ENCODE data around the gene MPLKIP. TPM values are rescaled to one million over a fixed set of nuclear protein-coding genes. Genes with fewer than 3 reads are reported as not detected.

Gene MPLKIP
- total RNA-seq, 1 donor, result 7.8 TPM

DNA sequence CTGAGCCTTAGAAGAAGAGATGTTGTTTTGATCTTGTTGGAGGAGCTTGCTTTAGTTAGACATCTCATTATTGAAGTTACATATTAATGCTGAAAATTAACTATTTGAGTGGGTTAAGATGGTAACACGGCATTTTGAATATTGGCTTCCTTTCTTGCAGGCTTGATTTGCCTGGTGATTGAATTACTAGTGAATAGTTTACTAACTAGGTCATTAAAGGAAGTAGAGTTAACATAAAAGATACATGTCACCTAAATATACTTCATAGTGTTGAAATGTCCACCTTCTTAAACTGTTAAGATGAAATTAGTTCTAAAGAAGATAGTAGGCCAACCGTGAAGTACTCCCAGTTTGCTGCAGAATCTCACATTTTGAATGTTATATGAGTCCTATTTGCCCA, 18.5 kb downstream of the MPLKIP start:
- TF ChIP-seq, protein P1, sequence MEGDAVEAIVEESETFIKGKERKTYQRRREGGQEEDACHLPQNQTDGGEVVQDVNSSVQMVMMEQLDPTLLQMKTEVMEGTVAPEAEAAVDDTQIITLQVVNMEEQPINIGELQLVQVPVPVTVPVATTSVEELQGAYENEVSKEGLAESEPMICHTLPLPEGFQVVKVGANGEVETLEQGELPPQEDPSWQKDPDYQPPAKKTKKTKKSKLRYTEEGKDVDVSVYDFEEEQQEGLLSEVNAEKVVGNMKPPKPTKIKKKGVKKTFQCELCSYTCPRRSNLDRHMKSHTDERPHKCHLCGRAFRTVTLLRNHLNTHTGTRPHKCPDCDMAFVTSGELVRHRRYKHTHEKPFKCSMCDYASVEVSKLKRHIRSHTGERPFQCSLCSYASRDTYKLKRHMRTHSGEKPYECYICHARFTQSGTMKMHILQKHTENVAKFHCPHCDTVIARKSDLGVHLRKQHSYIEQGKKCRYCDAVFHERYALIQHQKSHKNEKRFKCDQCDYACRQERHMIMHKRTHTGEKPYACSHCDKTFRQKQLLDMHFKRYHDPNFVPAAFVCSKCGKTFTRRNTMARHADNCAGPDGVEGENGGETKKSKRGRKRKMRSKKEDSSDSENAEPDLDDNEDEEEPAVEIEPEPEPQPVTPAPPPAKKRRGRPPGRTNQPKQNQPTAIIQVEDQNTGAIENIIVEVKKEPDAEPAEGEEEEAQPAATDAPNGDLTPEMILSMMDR (IDR thresholded peaks at IDR 0.05; ENCODE audit: insufficient read depth, low read depth, low read length), result no peak
- no peak for DNase-seq (ENCODE audit: low read depth)
- H3K4me3 ChIP-seq (ENCODE audit: low read depth, low read length), result no peak overlapping the region

DNA sequence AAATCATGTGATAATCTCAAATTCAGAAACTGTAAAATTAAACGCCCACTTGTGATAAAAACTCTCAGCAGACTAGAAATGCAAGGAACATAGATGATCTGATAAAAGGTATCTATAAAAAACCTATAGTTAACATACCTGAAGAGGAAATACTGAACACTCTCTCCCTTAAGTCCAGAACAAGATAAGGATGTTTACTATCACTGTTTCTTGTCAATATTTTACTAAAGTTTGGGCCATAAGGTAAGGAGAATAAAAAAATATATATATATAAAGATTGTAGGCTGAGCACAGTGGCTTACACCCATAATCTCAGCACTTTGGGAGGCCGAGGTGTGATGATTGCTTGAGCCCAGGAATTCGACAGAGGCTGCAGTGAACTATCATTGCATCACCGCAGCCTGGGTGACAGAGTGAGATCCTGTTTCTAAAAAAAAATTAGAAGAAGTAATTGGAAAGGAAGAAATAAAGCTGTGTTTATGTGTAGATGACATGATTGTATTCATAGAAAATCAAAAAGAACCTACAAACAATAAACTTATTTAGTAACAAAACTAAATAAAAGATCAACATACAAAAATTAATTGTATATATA, 28.4 kb downstream of the MPLKIP start:
- peak; percentile 18 for DNase-seq (ENCODE audit: low read depth)
- no peak overlapping the region for H3K4me3 ChIP-seq (ENCODE audit: low read depth, low read length)
- TF ChIP-seq, protein P1 (IDR thresholded peaks at IDR 0.05; ENCODE audit: insufficient read depth, low read depth, low read length), result no peak

- TF ChIP-seq, protein P1 (IDR thresholded peaks at IDR 0.05; ENCODE audit: insufficient read depth, low read depth, low read length), result no peak
- DNase-seq (ENCODE audit: low read depth), result no peak
Measured at GRCh38 chr7:40102897-40103296, 31.5 kb downstream of the MPLKIP start.

GRCh38 chr7:40101201-40101600, 33.2 kb downstream of the MPLKIP start:
- no peak for DNase-seq (ENCODE audit: low read depth)

More at GRCh38 chr7:40102897-40103296, 31.5 kb downstream of the MPLKIP start:
- no peak overlapping the region for H3K4me3 ChIP-seq (ENCODE audit: low read depth, low read length)

DNA sequence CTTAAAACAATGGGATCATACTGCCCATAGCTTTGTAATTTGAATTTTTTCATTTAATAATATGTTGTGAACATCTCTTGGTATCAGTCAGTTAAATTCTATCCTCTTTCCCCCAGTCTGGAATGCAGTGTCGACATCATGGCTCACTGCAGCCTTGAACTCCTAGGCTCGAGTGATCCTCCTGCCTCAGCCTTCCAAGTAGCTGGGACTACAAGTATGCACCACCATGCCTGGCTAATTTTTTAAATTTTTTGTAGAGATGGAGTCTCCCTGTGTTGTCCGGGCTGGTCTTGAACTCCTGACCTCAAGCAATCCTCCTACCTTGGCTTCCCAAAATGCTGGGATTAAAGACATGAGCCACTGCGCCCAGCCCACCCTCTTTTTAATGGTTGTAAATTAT, 34.6 kb downstream of the MPLKIP start:
- TF ChIP-seq, protein P1 (IDR thresholded peaks at IDR 0.05; ENCODE audit: insufficient read depth, low read depth, low read length), result no peak
- no peak for DNase-seq (ENCODE audit: low read depth)
- no peak overlapping the region for H3K4me3 ChIP-seq (ENCODE audit: low read depth, low read length)

More at GRCh38 chr7:40101201-40101600, 33.2 kb downstream of the MPLKIP start:
- no peak overlapping the region for H3K4me3 ChIP-seq (ENCODE audit: low read depth, low read length)
- TF ChIP-seq, protein P1 (IDR thresholded peaks at IDR 0.05; ENCODE audit: insufficient read depth, low read depth, low read length), result no peak

DNA sequence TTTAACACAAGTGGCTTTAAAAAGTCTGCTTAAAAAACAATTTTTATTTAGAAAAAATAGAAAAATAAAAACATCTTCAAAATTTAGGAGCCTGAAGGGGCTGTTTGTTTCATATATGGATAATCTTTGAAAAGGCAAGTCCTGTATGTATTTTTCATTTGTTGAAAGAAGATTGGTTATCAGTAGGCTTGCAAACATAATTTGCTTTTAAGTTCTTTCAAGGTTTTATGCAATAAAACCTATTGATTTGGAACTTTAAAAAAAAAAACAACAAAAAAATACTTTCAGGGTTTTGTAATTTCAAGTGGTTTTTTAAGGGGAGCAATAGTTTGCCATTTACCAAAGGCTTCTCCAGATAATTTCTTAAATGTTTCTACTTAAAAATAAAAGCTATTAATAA, 35.6 kb downstream of the MPLKIP start:
- TF ChIP-seq, protein P1 (IDR thresholded peaks at IDR 0.05; ENCODE audit: insufficient read depth, low read depth, low read length), result no peak
- no peak for DNase-seq (ENCODE audit: low read depth)
- no peak overlapping the region for H3K4me3 ChIP-seq (ENCODE audit: low read depth, low read length)

DNA sequence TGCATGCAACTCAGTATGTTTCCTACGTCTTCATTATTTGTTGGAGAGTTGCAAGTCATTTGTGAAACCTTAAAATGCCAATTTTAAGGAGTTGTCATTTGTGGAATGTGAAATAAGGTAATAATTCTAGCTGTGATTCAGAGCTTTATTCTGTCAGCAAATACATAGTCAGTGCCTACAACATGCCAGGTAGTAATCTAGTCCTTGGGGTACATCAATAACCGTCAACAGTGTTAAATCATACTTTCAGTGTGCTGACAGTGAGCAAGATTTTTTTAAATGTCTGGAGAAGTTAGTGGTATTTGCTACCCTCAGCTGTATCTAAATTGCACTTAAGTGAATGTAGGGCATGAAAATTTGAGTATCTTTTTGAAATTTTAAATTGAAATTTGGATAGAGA, 36.7 kb downstream of the MPLKIP start:
- H3K4me3 ChIP-seq (ENCODE audit: low read depth, low read length), result no peak overlapping the region
- no peak for DNase-seq (ENCODE audit: low read depth)
- TF ChIP-seq, protein P1 (IDR thresholded peaks at IDR 0.05; ENCODE audit: insufficient read depth, low read depth, low read length), result no peak

Data from fibroblast of villous mesenchyme (primary cell).